HL-60 (cell line): ENCODE data around the gene LRRC1.

ENCODE experiments used
- DNase-seq, 2 experiments: peaks; one replicate each; pipeline ENCODE4 v3.0.0-alpha.2; 2010 to 2020; ENCODE audit warnings: low read depth in 1 of 2, low spot score in 1 of 2
- H3K27ac ChIP-seq: fragments of 250-450 bp; sonication (Bioruptor Pico); replicated peaks from 2 replicates; pipeline ENCODE4 v1.5.1; 2020; ENCODE audit warnings: mild to moderate bottlenecking, moderate library complexity
- H3K27me3 ChIP-seq: fragments of 250-450 bp; sonication (Bioruptor Pico); 2 replicates; pipeline ENCODE4 v1.5.1; 2021; ENCODE audit warnings: mild to moderate bottlenecking, moderate library complexity; ENCODE audit not compliant: insufficient read depth, poor library complexity, severe bottlenecking
- H3K4me3 ChIP-seq: replicated peaks from 2 replicates; pipeline ENCODE4 v1.5.1; 2011; ENCODE audit warnings: mild to moderate bottlenecking, control low read depth, low read length; ENCODE audit not compliant: insufficient read depth
- GABPA ChIP-seq: IDR thresholded peaks from 2 replicates; pipeline ENCODE4 v1.6.1; 2012; ENCODE audit warnings: low read depth
- POLR2AphosphoS5 ChIP-seq: IDR thresholded peaks from 2 replicates; pipeline ENCODE4 v1.6.1; 2012; ENCODE audit warnings: low read depth
- SPI1 ChIP-seq: IDR thresholded peaks from 2 replicates; pipeline ENCODE4 v1.6.1; 2012; ENCODE audit warnings: low read depth, mild to moderate bottlenecking, borderline replicate concordance
- TF ChIP-seq, protein P1 (sequence below): IDR thresholded peaks from 2 replicates; pipeline ENCODE4 v1.6.1; 2012; ENCODE audit warnings: low read depth; ENCODE audit not compliant: insufficient replicate concordance
- TF ChIP-seq, protein P2 (sequence below): IDR thresholded peaks from one replicate; pipeline ENCODE4 v1.5.1; 2011; ENCODE audit warnings: low read length, control low read depth, inconsistent platforms; ENCODE audit not compliant: insufficient read depth

The LRRC1 gene

GRCh38 chr6:53860511-53860910 lies 65.7 kb downstream of the LRRC1 start:
- Histone ChIP-seq H3K4me3 (no peak overlapping the region), H3K27me3 (no peaks in the 10 kb centered on the region), H3K27ac (no peak overlapping the region)
- TF ChIP-seq, protein P1, sequence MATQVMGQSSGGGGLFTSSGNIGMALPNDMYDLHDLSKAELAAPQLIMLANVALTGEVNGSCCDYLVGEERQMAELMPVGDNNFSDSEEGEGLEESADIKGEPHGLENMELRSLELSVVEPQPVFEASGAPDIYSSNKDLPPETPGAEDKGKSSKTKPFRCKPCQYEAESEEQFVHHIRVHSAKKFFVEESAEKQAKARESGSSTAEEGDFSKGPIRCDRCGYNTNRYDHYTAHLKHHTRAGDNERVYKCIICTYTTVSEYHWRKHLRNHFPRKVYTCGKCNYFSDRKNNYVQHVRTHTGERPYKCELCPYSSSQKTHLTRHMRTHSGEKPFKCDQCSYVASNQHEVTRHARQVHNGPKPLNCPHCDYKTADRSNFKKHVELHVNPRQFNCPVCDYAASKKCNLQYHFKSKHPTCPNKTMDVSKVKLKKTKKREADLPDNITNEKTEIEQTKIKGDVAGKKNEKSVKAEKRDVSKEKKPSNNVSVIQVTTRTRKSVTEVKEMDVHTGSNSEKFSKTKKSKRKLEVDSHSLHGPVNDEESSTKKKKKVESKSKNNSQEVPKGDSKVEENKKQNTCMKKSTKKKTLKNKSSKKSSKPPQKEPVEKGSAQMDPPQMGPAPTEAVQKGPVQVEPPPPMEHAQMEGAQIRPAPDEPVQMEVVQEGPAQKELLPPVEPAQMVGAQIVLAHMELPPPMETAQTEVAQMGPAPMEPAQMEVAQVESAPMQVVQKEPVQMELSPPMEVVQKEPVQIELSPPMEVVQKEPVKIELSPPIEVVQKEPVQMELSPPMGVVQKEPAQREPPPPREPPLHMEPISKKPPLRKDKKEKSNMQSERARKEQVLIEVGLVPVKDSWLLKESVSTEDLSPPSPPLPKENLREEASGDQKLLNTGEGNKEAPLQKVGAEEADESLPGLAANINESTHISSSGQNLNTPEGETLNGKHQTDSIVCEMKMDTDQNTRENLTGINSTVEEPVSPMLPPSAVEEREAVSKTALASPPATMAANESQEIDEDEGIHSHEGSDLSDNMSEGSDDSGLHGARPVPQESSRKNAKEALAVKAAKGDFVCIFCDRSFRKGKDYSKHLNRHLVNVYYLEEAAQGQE = no peak
- TF ChIP-seq POLR2AphosphoS5 = no peak
- TF ChIP-seq, protein P2, sequence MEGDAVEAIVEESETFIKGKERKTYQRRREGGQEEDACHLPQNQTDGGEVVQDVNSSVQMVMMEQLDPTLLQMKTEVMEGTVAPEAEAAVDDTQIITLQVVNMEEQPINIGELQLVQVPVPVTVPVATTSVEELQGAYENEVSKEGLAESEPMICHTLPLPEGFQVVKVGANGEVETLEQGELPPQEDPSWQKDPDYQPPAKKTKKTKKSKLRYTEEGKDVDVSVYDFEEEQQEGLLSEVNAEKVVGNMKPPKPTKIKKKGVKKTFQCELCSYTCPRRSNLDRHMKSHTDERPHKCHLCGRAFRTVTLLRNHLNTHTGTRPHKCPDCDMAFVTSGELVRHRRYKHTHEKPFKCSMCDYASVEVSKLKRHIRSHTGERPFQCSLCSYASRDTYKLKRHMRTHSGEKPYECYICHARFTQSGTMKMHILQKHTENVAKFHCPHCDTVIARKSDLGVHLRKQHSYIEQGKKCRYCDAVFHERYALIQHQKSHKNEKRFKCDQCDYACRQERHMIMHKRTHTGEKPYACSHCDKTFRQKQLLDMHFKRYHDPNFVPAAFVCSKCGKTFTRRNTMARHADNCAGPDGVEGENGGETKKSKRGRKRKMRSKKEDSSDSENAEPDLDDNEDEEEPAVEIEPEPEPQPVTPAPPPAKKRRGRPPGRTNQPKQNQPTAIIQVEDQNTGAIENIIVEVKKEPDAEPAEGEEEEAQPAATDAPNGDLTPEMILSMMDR = no peak
- TF ChIP-seq SPI1 = no peak
- no peak for TF ChIP-seq GABPA
- DNase-seq = no peak

GRCh38 chr6:53861518-53861917 lies 66.7 kb downstream of the LRRC1 start:
- TF ChIP-seq GABPA (no peak), POLR2AphosphoS5 (no peak), SPI1 (no peak)
- TF ChIP-seq, protein P1 = no peak
- TF ChIP-seq, protein P2 = no peak
- Histone ChIP-seq H3K4me3 (no peak overlapping the region), H3K27ac (no peak overlapping the region), H3K27me3 (no peaks in the 10 kb centered on the region)
- no peak for DNase-seq

GRCh38 chr6:53862662-53863462 lies 68.1 kb downstream of the LRRC1 start:
- no peak for DNase-seq
- no peak overlapping the region for H3K4me3 ChIP-seq
- H3K27me3 ChIP-seq = no peaks in the 10 kb centered on the region
- TF ChIP-seq POLR2AphosphoS5 (no peak), SPI1 (no peak), GABPA (no peak)
- TF ChIP-seq, protein P2 = no peak
- TF ChIP-seq, protein P1 = no peak
- no peak overlapping the region for H3K27ac ChIP-seq
